OCI-LY3 (cell line): ENCODE results near the gene OR10Z1.

Source experiments
- H2AFZ ChIP-seq: fragments of 200-600, 300-600 bp; shearing (Covaris generic); 2 replicates; pipeline ENCODE4 v1.6.0; 2014; ENCODE audit warnings: antibody characterized with exemption, low read depth, low read length
- H3K27ac ChIP-seq: fragments of 200-600, 300-600 bp; sonication (generic); 2 replicates; pipeline ENCODE4 v1.5.1; 2014; ENCODE audit warnings: mild to moderate bottlenecking, low read length, moderate library complexity, mixed read lengths
- H3K27me3 ChIP-seq: fragments of 200-600, 300-600 bp; sonication (generic); 2 replicates; pipeline ENCODE4 v1.6.1; 2014; ENCODE audit warnings: low read depth, low read length, mixed read lengths
- H3K36me3 ChIP-seq: fragments of 200-600, 300-600 bp; sonication (generic); replicated peaks from 2 replicates; pipeline ENCODE3; 2014; ENCODE audit warnings: low read depth, low read length, mixed read lengths
- H3K4me1 ChIP-seq: fragments of 300-600, 200-600 bp; sonication (generic); 2 replicates; pipeline ENCODE4 v1.6.1; 2014; ENCODE audit warnings: low read length, mixed read lengths
- H3K4me2 ChIP-seq: fragments of 200-600, 300-600 bp; sonication (generic); 2 replicates; pipeline ENCODE4 v1.6.1; 2014; ENCODE audit warnings: low read length, mixed read lengths
- H3K4me3 ChIP-seq: fragments of 300-600, 200-600 bp; sonication (generic); 2 replicates; pipeline ENCODE4 v1.5.1; 2014; ENCODE audit warnings: antibody characterized with exemption, mild to moderate bottlenecking, low read length, moderate library complexity
- H3K79me2 ChIP-seq: fragments of 300-600, 200-600 bp; shearing (Covaris generic); 2 replicates; pipeline ENCODE4 v1.6.1; 2014; ENCODE audit warnings: mild to moderate bottlenecking, low read length, mixed read lengths
- H3K9ac ChIP-seq: fragments of 300-600, 200-600 bp; shearing (Covaris generic); 2 replicates; pipeline ENCODE4 v1.6.0; 2014; ENCODE audit warnings: mild to moderate bottlenecking, low read length, moderate library complexity
- H3K9me3 ChIP-seq: fragments of 200-600, 300-600 bp; shearing (Covaris generic); 2 replicates; pipeline ENCODE4 v1.6.1; 2014; ENCODE audit warnings: low read length, mixed read lengths; ENCODE audit not compliant: insufficient read depth
- H4K20me1 ChIP-seq: fragments of 200-600, 300-600 bp; sonication (generic); 2 replicates; pipeline ENCODE4 v1.6.1; 2016; ENCODE audit warnings: low read length, mixed read lengths; ENCODE audit not compliant: insufficient read depth
- EZH2phosphoT487 ChIP-seq: fragments of 200-600 bp; shearing (Covaris generic); IDR thresholded peaks from 2 replicates; pipeline ENCODE4 v1.6.1; 2018; ENCODE audit warnings: antibody characterized with exemption, mixed run types, low read depth
- TF ChIP-seq, protein P1 (sequence below): fragments of 200-600, 300-600 bp; sonication (generic); IDR thresholded peaks from 2 replicates; pipeline ENCODE4 v1.5.1; 2014; ENCODE audit warnings: antibody characterized with exemption, low read length, low read depth

OR10Z1 gene

DNA sequence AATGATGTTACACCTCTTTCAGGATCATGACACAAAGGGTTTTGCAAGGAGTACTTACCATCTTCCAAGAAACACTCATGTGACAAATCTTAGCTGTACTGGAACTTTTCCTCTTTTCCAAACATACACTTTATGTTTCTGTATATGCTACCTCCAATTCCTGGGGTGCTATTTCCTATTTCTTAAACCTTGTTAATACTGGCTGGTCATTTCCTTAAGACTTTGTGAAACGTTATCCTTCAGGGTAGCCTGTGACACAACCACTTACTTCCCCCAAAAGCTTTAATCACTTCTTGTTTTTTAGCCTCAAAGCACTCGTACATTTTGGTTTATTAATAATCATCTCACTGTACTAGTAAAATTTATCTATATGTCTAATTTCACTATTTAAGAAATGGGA, 39.4 kb downstream of the OR10Z1 start:
- Histone ChIP-seq H3K4me1 (peaks cover 19% of the 10 kb centered on the region), H3K79me2 (no peaks in the 10 kb centered on the region), H2AFZ (no peak overlapping the region), H3K27ac (no peak overlapping the region), H4K20me1 (no peaks in the 10 kb centered on the region), H3K36me3 (no peaks in the 10 kb centered on the region), H3K9ac (no peak overlapping the region), H3K9me3 (no peaks in the 10 kb centered on the region), H3K4me3 (no peak overlapping the region), H3K27me3 (no peaks in the 10 kb centered on the region), H3K4me2 (peak overlapping the region; percentile 24)
- TF ChIP-seq, protein P1, sequence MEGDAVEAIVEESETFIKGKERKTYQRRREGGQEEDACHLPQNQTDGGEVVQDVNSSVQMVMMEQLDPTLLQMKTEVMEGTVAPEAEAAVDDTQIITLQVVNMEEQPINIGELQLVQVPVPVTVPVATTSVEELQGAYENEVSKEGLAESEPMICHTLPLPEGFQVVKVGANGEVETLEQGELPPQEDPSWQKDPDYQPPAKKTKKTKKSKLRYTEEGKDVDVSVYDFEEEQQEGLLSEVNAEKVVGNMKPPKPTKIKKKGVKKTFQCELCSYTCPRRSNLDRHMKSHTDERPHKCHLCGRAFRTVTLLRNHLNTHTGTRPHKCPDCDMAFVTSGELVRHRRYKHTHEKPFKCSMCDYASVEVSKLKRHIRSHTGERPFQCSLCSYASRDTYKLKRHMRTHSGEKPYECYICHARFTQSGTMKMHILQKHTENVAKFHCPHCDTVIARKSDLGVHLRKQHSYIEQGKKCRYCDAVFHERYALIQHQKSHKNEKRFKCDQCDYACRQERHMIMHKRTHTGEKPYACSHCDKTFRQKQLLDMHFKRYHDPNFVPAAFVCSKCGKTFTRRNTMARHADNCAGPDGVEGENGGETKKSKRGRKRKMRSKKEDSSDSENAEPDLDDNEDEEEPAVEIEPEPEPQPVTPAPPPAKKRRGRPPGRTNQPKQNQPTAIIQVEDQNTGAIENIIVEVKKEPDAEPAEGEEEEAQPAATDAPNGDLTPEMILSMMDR = no peak
- no peak for TF ChIP-seq EZH2phosphoT487

DNA sequence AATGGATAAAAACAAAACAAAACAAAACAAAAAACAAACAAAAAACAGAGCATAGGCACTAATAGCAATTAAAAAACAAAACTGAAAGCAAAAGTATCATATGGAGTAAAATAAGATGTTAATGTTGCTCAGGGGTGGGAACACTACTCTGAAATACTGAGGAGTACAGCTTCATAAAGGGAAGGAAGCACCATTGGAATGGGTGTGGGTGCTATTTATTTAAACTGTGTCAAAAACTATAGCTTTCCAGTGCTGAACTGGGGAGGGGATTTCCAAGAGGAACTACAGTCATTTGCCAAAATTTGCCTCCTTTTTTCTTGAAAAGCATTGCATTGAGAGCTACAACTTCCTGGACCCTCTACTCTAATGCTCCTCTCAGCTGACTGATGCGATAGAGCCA, 41.4 kb downstream of the OR10Z1 start:
- no peaks in the 10 kb centered on the region for H3K9me3 ChIP-seq
- H4K20me1 ChIP-seq = no peaks in the 10 kb centered on the region
- H2AFZ ChIP-seq = no peak overlapping the region
- H3K9ac ChIP-seq = no peak overlapping the region
- no peak overlapping the region for H3K27ac ChIP-seq
- peaks cover 19% of the 10 kb centered on the region for H3K4me1 ChIP-seq
- H3K4me2 ChIP-seq = peak overlapping the region; percentile 16; the same call in 1 of the 2 replicates
- H3K27me3 ChIP-seq = no peaks in the 10 kb centered on the region
- no peaks in the 10 kb centered on the region for H3K36me3 ChIP-seq
- no peak overlapping the region for H3K4me3 ChIP-seq
- H3K79me2 ChIP-seq = no peaks in the 10 kb centered on the region
- TF ChIP-seq EZH2phosphoT487 = no peak
- TF ChIP-seq, protein P1 = no peak

DNA sequence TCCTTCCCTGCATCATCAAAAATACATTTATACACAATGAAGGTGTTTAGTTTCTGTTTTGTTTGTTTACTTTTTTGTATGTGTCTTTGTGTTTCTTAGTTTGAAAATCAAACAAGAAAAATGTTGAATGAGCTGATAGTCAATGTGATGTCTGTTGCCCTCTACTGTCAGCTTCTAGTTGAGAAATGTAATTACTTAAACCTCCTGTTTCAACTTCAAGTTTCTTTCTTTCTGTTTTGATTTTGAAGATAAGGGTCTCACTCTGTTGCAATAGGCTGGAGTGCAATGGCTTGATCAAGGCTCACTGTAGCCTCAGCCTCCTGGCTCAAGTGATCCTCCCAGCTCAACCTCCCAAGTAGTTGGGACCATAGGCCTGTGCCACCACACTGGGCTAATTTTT, 44.0 kb downstream of the OR10Z1 start:
- no peak for TF ChIP-seq EZH2phosphoT487
- TF ChIP-seq, protein P1 = peak; percentile 59
- Histone ChIP-seq H4K20me1 (no peaks in the 10 kb centered on the region), H3K4me1 (peaks cover 19% of the 10 kb centered on the region), H2AFZ (no peak overlapping the region), H3K36me3 (no peaks in the 10 kb centered on the region), H3K4me3 (no peak overlapping the region), H3K9me3 (no peaks in the 10 kb centered on the region), H3K79me2 (no peaks in the 10 kb centered on the region), H3K4me2 (no peak overlapping the region), H3K27me3 (no peaks in the 10 kb centered on the region), H3K9ac (no peak overlapping the region), H3K27ac (no peak overlapping the region)

DNA sequence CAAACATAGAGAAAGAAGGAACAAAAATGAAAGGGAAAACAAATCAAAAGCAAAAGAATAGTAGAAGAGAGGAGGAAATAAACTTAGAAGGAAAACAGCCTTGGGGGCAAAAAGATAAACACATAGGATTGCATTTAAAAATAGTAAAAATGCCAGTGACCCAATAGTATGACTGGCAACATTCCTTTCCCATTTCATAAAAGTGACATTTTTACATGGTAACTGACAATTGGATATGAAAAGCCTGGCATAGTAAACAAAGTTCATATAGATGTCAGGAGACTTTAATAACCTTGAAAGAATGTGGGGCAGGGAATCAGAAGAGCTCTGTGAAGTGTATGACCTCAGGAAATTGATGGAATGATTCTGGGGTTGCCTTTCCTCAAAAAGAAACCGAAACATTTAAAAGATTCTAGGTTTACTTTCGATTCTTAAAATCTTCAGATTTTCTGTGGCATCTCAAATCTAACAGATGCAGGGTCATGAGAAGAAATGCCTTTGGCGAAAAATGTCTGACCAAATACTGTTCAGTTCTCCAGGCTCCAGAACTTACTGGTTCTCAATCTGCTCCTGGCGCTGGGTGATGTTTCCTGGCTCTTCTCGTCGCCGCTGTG, 47.8 kb downstream of the OR10Z1 start:
- H3K9ac ChIP-seq = no peak overlapping the region
- no peak overlapping the region for H2AFZ ChIP-seq
- no peaks in the 10 kb centered on the region for H4K20me1 ChIP-seq
- H3K4me3 ChIP-seq = no peak overlapping the region
- H3K27me3 ChIP-seq = no peaks in the 10 kb centered on the region
- H3K79me2 ChIP-seq = no peaks in the 10 kb centered on the region
- no peak overlapping the region for H3K27ac ChIP-seq
- 0 out of 2 replicates have a peak, but pooled peaks cover 2% of the 10 kb centered on the region for H3K4me1 ChIP-seq
- H3K9me3 ChIP-seq = no peaks in the 10 kb centered on the region
- H3K36me3 ChIP-seq = no peaks in the 10 kb centered on the region
- H3K4me2 ChIP-seq = no peak overlapping the region
- TF ChIP-seq EZH2phosphoT487 = no peak
- TF ChIP-seq, protein P1 = no peak
